Endodermal cell (in vitro differentiated cells): Measurements from ENCODE around the gene MANSC4. TPM values are rescaled to one million over a fixed set of nuclear protein-coding genes. Genes with fewer than 3 reads are reported as not detected.
A peak's percentile ranks its signal among the peaks of the same experiment; 100 is the strongest.

Source experiments
- DNase-seq: peaks from one replicate; pipeline ENCODE4 v3.0.0-alpha.2; 2017
- H3K27ac ChIP-seq: 2 replicates; pipeline ENCODE4 v1.5.1; 2013; ENCODE audit warnings: mild to moderate bottlenecking, low read depth, low read length, moderate library complexity
- H3K27me3 ChIP-seq: 2 replicates; pipeline ENCODE4 v1.6.1; 2013; ENCODE audit warnings: mild to moderate bottlenecking, low read length, moderate library complexity; ENCODE audit not compliant: insufficient read depth, control insufficient read depth, poor library complexity, severe bottlenecking
- H3K36me3 ChIP-seq: 2 replicates; pipeline ENCODE4 v1.7.0; 2013; ENCODE audit warnings: mild to moderate bottlenecking, low read length, moderate library complexity; ENCODE audit not compliant: control insufficient read depth, insufficient read depth
- H3K4me1 ChIP-seq: one replicate; pipeline ENCODE4 v1.7.0; 2013; ENCODE audit warnings: low read length; ENCODE audit not compliant: control insufficient read depth, insufficient read depth
- H3K4me3 ChIP-seq: 2 replicates; pipeline ENCODE4 v1.5.1; 2013; ENCODE audit warnings: mild to moderate bottlenecking, low read length, moderate library complexity
- H3K9ac ChIP-seq: 2 replicates; pipeline ENCODE4 v1.6.1; 2013; ENCODE audit warnings: mild to moderate bottlenecking, low read length, moderate library complexity; ENCODE audit not compliant: poor library complexity, severe bottlenecking; ENCODE audit errors: extremely low read depth
- H3K9me3 ChIP-seq: 2 replicates; pipeline ENCODE4 v1.6.1; 2013; ENCODE audit warnings: mild to moderate bottlenecking, low read length, moderate library complexity; ENCODE audit not compliant: control insufficient read depth
- H3K27ac Mint-ChIP-seq: 2 replicates; pipeline ENCODE4 v1.8.0; 2020; ENCODE audit warnings: mixed read lengths
- H3K27me3 Mint-ChIP-seq: 2 replicates; pipeline ENCODE4 v1.8.0; 2021; ENCODE audit warnings: mild to moderate bottlenecking, mixed read lengths; ENCODE audit not compliant: insufficient read depth
- H3K36me3 Mint-ChIP-seq: 2 replicates; pipeline ENCODE4 v1.8.0; 2020; ENCODE audit warnings: low read depth, mixed read lengths
- H3K4me1 Mint-ChIP-seq: 2 replicates; pipeline ENCODE4 v1.8.0; 2020; ENCODE audit warnings: mixed read lengths
- H3K4me3 Mint-ChIP-seq: 2 replicates; pipeline ENCODE4 v1.8.0; 2020; ENCODE audit warnings: mild to moderate bottlenecking, moderate library complexity, mixed read lengths
- H3K9me3 Mint-ChIP-seq: 2 replicates; pipeline ENCODE4 v1.8.0; 2020; ENCODE audit warnings: mild to moderate bottlenecking, mixed read lengths
- WGBS, 2 experiments: methylation state at CpG; one replicate each; pipeline versions ENCODE4 v1.1.5 to v1.1.7; 2013; ENCODE audit warnings: missing lambda C conversion rate in 2 of 2, mixed read lengths in 1 of 2; ENCODE audit not compliant: insufficient coverage in 1 of 2, insufficient read length in 1 of 2; 5-methylcytosine and 5-hydroxymethylcytosine counted together
- total RNA-seq, 2 donors: library from RNA; stranded (reverse); fragmentation: NEBNext Ultra II Directional in 1 of 2; extraction: Animal tissue kit (Norgen Biotek cat#: 25700) in 1 of 2; gene quantifications; 2 replicates in 1 of 2; 3 replicates in 1 of 2; pipeline ENCODE4 v1.2.1, GENCODE V29; 2021
- TF ChIP-seq, protein P1 (sequence below): fragments of 200-600 bp; sonication (generic); conservative IDR thresholded peaks from 2 replicates; pipeline ENCODE4 v1.5.0; 2021; ENCODE audit warnings: antibody characterized with exemption, mild to moderate bottlenecking

The MANSC4 gene
- total RNA-seq, 2 donors from 2014 or later = not detected

DNA sequence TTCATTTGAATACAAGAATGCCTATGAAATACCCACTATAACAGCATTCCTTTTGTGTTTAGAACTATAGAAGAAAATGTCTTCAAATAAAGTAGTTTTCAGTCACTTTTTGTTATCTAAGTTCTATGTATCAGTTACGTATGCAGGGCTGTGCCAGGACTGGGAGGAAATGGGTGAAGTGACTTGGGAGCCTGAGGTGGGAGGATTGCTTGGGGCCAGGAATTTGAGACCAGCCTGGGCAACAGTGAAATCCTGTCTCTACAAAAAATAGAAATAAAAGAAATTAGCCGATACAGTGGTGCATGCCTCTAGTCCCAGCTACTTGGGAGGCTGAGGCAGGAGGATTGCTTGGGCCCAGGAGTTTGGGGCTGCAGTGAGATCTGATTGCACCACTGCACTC, 22.9 kb upstream of the MANSC4 start:
- no peaks in the 10 kb centered on the region for H3K27me3 ChIP-seq
- H3K27ac ChIP-seq = no peak overlapping the region
- H3K4me1 Mint-ChIP-seq = peaks cover 4% of the 10 kb centered on the region
- TF ChIP-seq, protein P1, sequence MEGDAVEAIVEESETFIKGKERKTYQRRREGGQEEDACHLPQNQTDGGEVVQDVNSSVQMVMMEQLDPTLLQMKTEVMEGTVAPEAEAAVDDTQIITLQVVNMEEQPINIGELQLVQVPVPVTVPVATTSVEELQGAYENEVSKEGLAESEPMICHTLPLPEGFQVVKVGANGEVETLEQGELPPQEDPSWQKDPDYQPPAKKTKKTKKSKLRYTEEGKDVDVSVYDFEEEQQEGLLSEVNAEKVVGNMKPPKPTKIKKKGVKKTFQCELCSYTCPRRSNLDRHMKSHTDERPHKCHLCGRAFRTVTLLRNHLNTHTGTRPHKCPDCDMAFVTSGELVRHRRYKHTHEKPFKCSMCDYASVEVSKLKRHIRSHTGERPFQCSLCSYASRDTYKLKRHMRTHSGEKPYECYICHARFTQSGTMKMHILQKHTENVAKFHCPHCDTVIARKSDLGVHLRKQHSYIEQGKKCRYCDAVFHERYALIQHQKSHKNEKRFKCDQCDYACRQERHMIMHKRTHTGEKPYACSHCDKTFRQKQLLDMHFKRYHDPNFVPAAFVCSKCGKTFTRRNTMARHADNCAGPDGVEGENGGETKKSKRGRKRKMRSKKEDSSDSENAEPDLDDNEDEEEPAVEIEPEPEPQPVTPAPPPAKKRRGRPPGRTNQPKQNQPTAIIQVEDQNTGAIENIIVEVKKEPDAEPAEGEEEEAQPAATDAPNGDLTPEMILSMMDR = no peak
- no peak overlapping the region for H3K4me3 Mint-ChIP-seq
- H3K9ac ChIP-seq = no peak overlapping the region
- peaks cover 12% of the 10 kb centered on the region for H3K36me3 Mint-ChIP-seq
- H3K9me3 ChIP-seq = no peaks in the 10 kb centered on the region
- peaks cover 18% of the 10 kb centered on the region for H3K36me3 ChIP-seq
- no peaks in the 10 kb centered on the region for H3K9me3 Mint-ChIP-seq
- DNase-seq = no peak
- no peak overlapping the region for H3K27ac Mint-ChIP-seq
- no peak overlapping the region for H3K4me3 ChIP-seq
- no peaks in the 10 kb centered on the region for H3K4me1 ChIP-seq
- 91 to 100% methylated on average over 2 of the region's 2 CpGs for WGBS, 2 experiments
- no peaks in the 10 kb centered on the region for H3K27me3 Mint-ChIP-seq

DNA sequence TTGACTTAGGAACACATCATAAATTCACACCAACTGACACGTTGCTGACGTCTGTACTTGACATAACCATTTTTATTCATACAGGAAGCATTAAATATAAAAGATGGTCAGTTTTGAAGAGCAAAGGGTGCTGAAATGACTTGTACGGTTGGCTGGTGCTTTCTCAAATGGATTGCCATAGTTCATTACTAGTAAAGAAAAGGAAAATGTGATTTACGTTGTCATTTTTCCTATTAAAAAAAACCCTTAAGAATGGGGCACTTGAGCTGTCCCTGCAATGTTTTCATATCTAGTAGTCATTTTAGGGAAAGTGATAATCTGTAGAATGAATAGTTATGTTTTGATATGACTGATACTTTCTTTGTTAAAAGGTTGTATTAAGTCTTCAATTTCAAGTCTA, 22.5 kb upstream of the MANSC4 start:
- 89% methylated on average over 4 of the region's 4 CpGs; no CpG with 5 or more reads in 1 of the 2 experiments for WGBS, 2 experiments
- no peak for DNase-seq
- Histone ChIP-seq H3K9ac (no peak overlapping the region), H3K27me3 (no peaks in the 10 kb centered on the region), H3K9me3 (no peaks in the 10 kb centered on the region), H3K36me3 (peaks cover 22% of the 10 kb centered on the region), H3K4me3 (no peak overlapping the region), H3K4me1 (no peaks in the 10 kb centered on the region), H3K27ac (no peak overlapping the region)
- Mint-ChIP-seq H3K4me3 (no peak overlapping the region), H3K27ac (no peak overlapping the region), H3K27me3 (no peaks in the 10 kb centered on the region), H3K9me3 (no peaks in the 10 kb centered on the region), H3K4me1 (peaks cover 4% of the 10 kb centered on the region), H3K36me3 (peaks cover 17% of the 10 kb centered on the region)
- TF ChIP-seq, protein P1 = no peak

DNA sequence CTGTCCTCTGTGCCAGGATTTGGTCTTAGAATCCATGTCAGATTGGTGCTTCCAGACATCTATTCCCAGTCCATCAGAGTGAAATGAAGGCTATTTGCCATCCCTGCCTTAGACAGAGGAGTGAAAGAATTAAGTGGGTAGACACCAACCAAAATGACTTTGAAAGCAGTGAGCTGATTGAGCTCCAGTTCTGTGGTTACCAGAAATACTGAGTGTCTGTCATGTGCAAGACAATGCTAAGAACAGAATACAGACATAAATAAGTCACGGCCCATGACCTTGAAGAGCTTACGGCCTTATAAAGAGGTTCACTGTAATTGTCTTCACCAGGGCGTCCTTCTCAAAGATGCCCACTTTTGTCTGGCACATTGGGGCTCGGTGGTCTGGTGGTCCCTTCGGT, 21.6 kb upstream of the MANSC4 start:
- H3K9me3 Mint-ChIP-seq = no peaks in the 10 kb centered on the region
- no peak for DNase-seq
- peaks cover 31% of the 10 kb centered on the region for H3K36me3 ChIP-seq
- no peaks in the 10 kb centered on the region for H3K4me1 Mint-ChIP-seq
- H3K36me3 Mint-ChIP-seq = peaks cover 25% of the 10 kb centered on the region
- H3K27ac ChIP-seq = no peak overlapping the region
- 92 to 93% methylated on average over 5 of the region's 5 CpGs for WGBS, 2 experiments
- TF ChIP-seq, protein P1 = no peak
- H3K4me3 Mint-ChIP-seq = no peak overlapping the region
- no peaks in the 10 kb centered on the region for H3K27me3 ChIP-seq
- H3K27me3 Mint-ChIP-seq = no peaks in the 10 kb centered on the region
- no peaks in the 10 kb centered on the region for H3K4me1 ChIP-seq
- no peaks in the 10 kb centered on the region for H3K9me3 ChIP-seq
- no peak overlapping the region for H3K4me3 ChIP-seq
- H3K27ac Mint-ChIP-seq = peak overlapping the region; percentile 3
- H3K9ac ChIP-seq = no peak overlapping the region
